Stomach (tissue), 9 donors: ENCODE data around the gene ADGRE1. TPM values are rescaled to one million over a fixed set of nuclear protein-coding genes. Genes with fewer than 3 reads are reported as not detected.

ENCODE experiments used
- DNase-seq, 2 donors: peaks; one replicate each; pipeline versions ENCODE4 v3.0.0 to v3.0.0-alpha.2; 2013 to 2019
- H3K27ac ChIP-seq, 5 donors: fragments of 200-600 bp in 4 of 5; sonication (generic) in 4 of 5; one replicate each; pipeline ENCODE4 v1.5.1; 2013 to 2019; ENCODE audit warnings: mild to moderate bottlenecking in 1 of 5, moderate library complexity in 1 of 5
- H3K27me3 ChIP-seq, 3 donors: fragments of 200-600 bp; sonication (generic); one replicate each; pipeline ENCODE4 v1.5.1; 2017 to 2019; ENCODE audit warnings: mixed run types in 1 of 3
- H3K36me3 ChIP-seq, 4 donors: fragments of 200-600 bp; sonication (generic); 1 replicate in 3 of 4; 2 replicates in 1 of 4; pipeline ENCODE4 v1.5.1; 2016 to 2019
- H3K4me1 ChIP-seq, 4 donors: fragments of 200-600 bp; sonication (generic); one replicate each; pipeline ENCODE4 v1.5.1; 2016 to 2019
- H3K4me3 ChIP-seq, 4 donors: fragments of 200-600 bp; sonication (generic) in 3 of 4; one replicate each; pipeline ENCODE4 v1.5.1; 2016 to 2019; ENCODE audit warnings: mild to moderate bottlenecking in 1 of 4
- H3K9me3 ChIP-seq, 4 donors: fragments of 200-600 bp; sonication (generic); one replicate each; pipeline ENCODE4 v1.5.1; 2016 to 2019
- CTCF ChIP-seq, 7 experiments: fragments of 450-650 bp in 4 of 7; fragments of 200-600 bp in 3 of 7; sonication (generic) in 3 of 7; IDR thresholded peaks; one replicate each; pipeline ENCODE4 v1.5.1; 2016 to 2019; ENCODE audit warnings: antibody characterized with exemption in 7 of 7, control low read depth in 2 of 7, mild to moderate bottlenecking in 1 of 7
- EP300 ChIP-seq: sonication (generic); formaldehyde crosslinking; IDR thresholded peaks from one replicate; pipeline ENCODE4 v1.6.1; 2017; ENCODE audit warnings: antibody characterized with exemption
- POLR2A ChIP-seq, 4 donors: fragments of 450-650 bp; IDR thresholded peaks; one replicate each; pipeline ENCODE4 v1.6.1; 2016; ENCODE audit warnings: antibody characterized with exemption in 4 of 4, control low read depth in 2 of 4, mild to moderate bottlenecking in 1 of 4, moderate library complexity in 1 of 4
- POLR2AphosphoS5 ChIP-seq, 3 donors: sonication (generic); formaldehyde crosslinking; IDR thresholded peaks; one replicate each; pipeline ENCODE4 v1.6.1; 2016; ENCODE audit warnings: antibody characterized with exemption in 3 of 3
- WGBS, 5 donors: extraction: QIAGEN DNeasy Blood & Tissue Kit in 3 of 5; methylation state at CpG; one replicate each; pipeline versions ENCODE4 v1.1.5 to v1.1.7; 2013 to 2018; 5-methylcytosine and 5-hydroxymethylcytosine counted together
- intact Hi-C: fragments of 100-400 bp; cut with DNase I; formaldehyde crosslinking; loops from one replicate; pipeline ENCODE4 v1.15.1; 2023; ENCODE audit warnings: low total_unique reads
- polyA plus RNA-seq, 3 donors: library from polyadenylated mRNA; stranded (reverse); fragments of 200-250 nt; gene quantifications; one replicate each; pipeline ENCODE4 v1.2.3, GENCODE V29; 2013
- total RNA-seq, 5 donors: library from RNA; depleted of rRNA; stranded (reverse); fragments of >200 nt; gene quantifications; one replicate each; pipeline versions ENCODE4 v1.1.0 to v1.2.3, GENCODE V29; 2014 to 2016
- donor health status: healthy with polysubstance abuse.
- donor health status: Bipolar disorder and iron deficiency.
- donor health status: healthy.

The ADGRE1 gene
- total and polyA plus RNA-seq, 8 donors, result 0.30 to 5.8 (median 0.40) TPM; not detected in 4

GRCh38 chr19:6916952-6917351, 29.6 kb downstream of the ADGRE1 start:
- Histone ChIP-seq H3K9me3 (peaks cover 7 to 26% (median 23%) of the 10 kb centered on the region in 4 donors), H3K4me3 (no peak overlapping the region), H3K36me3 (no peaks in the 10 kb centered on the region), H3K4me1 (no peaks in the 10 kb centered on the region), H3K27ac (no peak overlapping the region), H3K27me3 (no peaks in the 10 kb centered on the region)
- no peak for DNase-seq
- WGBS, 5 donors, result 69 to 93% (median 86%) methylated on average over 3 of the region's 3 CpGs
- intact Hi-C loops, result no loop called here
- TF ChIP-seq EP300 (no peak), POLR2A (IDR thresholded peaks at IDR 0.05) (no peak), CTCF (IDR thresholded peaks at IDR 0.05) (no peak), POLR2AphosphoS5 (IDR thresholded peaks at IDR 0.05) (no peak)

GRCh38 chr19:6925386-6925785, 38.0 kb downstream of the ADGRE1 start:
- intact Hi-C loops, result no loop called here
- 72 to 86% (median 80%) methylated on average over 7 of the region's 7 CpGs for WGBS, 5 donors
- Histone ChIP-seq H3K9me3 (peaks cover 0 to 38% (median 28%) of the 10 kb centered on the region in 4 donors), H3K27me3 (no peaks in the 10 kb centered on the region), H3K4me3 (no peak overlapping the region), H3K27ac (no peak overlapping the region), H3K36me3 (no peaks in the 10 kb centered on the region), H3K4me1 (no peaks in the 10 kb centered on the region)
- TF ChIP-seq POLR2AphosphoS5 (IDR thresholded peaks at IDR 0.05) (no peak), CTCF (IDR thresholded peaks at IDR 0.05) (no peak), POLR2A (IDR thresholded peaks at IDR 0.05) (no peak), EP300 (no peak)
- no peak for DNase-seq

- DNase-seq, result no peak
- Histone ChIP-seq H3K27ac (no peak overlapping the region), H3K9me3 (peaks cover 0 to 45% (median 35%) of the 10 kb centered on the region in 4 donors), H3K36me3 (no peaks in the 10 kb centered on the region), H3K4me3 (no peak overlapping the region), H3K27me3 (no peaks in the 10 kb centered on the region), H3K4me1 (no peaks in the 10 kb centered on the region)
- TF ChIP-seq CTCF (IDR thresholded peaks at IDR 0.05), result no peak
- no peak for TF ChIP-seq POLR2AphosphoS5 (IDR thresholded peaks at IDR 0.05)
- WGBS, 5 donors, result 70 to 83% (median 71%) methylated on average over 15 of the region's 15 CpGs
- intact Hi-C loops, result no loop called here
Observed at GRCh38 chr19:6925801-6926751, 38.7 kb downstream of the ADGRE1 start.

- TF ChIP-seq CTCF (IDR thresholded peaks at IDR 0.05) (no peak), EP300 (no peak), POLR2A (IDR thresholded peaks at IDR 0.05) (no peak), POLR2AphosphoS5 (IDR thresholded peaks at IDR 0.05) (no peak)
- peaks cover 0 to 45% (median 29%) of the 10 kb centered on the region in 4 donors for H3K9me3 ChIP-seq
- no peaks in the 10 kb centered on the region for H3K27me3 ChIP-seq
- WGBS, 5 donors, result 48 to 62% (median 54%) methylated on average over 3 of the region's 3 CpGs
- no peaks in the 10 kb centered on the region for H3K4me1 ChIP-seq
- no peaks in the 10 kb centered on the region for H3K36me3 ChIP-seq
- H3K4me3 ChIP-seq, result no peak overlapping the region
- DNase-seq, result no peak
- H3K27ac ChIP-seq, result no peak overlapping the region
- intact Hi-C loops, result no loop called here
Observed at GRCh38 chr19:6930190-6930589, 42.8 kb downstream of the ADGRE1 start.
